IPS-11a (cell line): ENCODE results near the gene PLIN4.

Experiments
- H3K4me3 ChIP-seq: one replicate; pipeline ENCODE4 v1.5.1; 2013; ENCODE audit warnings: low read depth, low read length, control low read depth

The PLIN4 gene

GRCh38 chr19:4507150-4507452 is 11.2 kb downstream of the PLIN4 start:
- H3K4me3 ChIP-seq, result no peak overlapping the region

GRCh38 chr19:4506449-4507149 is 11.7 kb downstream of the PLIN4 start:
- no peak overlapping the region for H3K4me3 ChIP-seq

GRCh38 chr19:4505570-4506448 is 12.5 kb downstream of the PLIN4 start:
- no peak overlapping the region for H3K4me3 ChIP-seq

- no peak overlapping the region for H3K4me3 ChIP-seq
Measured at GRCh38 chr19:4504891-4505569, 13.3 kb downstream of the PLIN4 start.

- H3K4me3 ChIP-seq, result no peak overlapping the region
Measured at GRCh38 chr19:4504297-4504701, 14.0 kb downstream of the PLIN4 start.

GRCh38 chr19:4503825-4504170 is 14.5 kb downstream of the PLIN4 start:
- no peak overlapping the region for H3K4me3 ChIP-seq

GRCh38 chr19:4503132-4503824 is 15.0 kb downstream of the PLIN4 start:
- no peak overlapping the region for H3K4me3 ChIP-seq

GRCh38 chr19:4502282-4503131 is 15.8 kb downstream of the PLIN4 start:
- H3K4me3 ChIP-seq, result no peak overlapping the region

GRCh38 chr19:4501691-4502090 is 16.6 kb downstream of the PLIN4 start:
- H3K4me3 ChIP-seq, result no peak overlapping the region

GRCh38 chr19:4500841-4501591 is 17.3 kb downstream of the PLIN4 start:
- H3K4me3 ChIP-seq, result no peak overlapping the region

GRCh38 chr19:4499855-4500254 is 18.4 kb downstream of the PLIN4 start:
- H3K4me3 ChIP-seq, result no peak overlapping the region

- H3K4me3 ChIP-seq, result no peak overlapping the region
Measured at GRCh38 chr19:4499318-4499717, 19.0 kb downstream of the PLIN4 start.

- no peak overlapping the region for H3K4me3 ChIP-seq
Measured at GRCh38 chr19:4498694-4499093, 19.6 kb downstream of the PLIN4 start.

GRCh38 chr19:4497770-4498389 is 20.4 kb downstream of the PLIN4 start:
- no peak overlapping the region for H3K4me3 ChIP-seq

- no peak overlapping the region for H3K4me3 ChIP-seq
Measured at GRCh38 chr19:4496304-4496703, 22.0 kb downstream of the PLIN4 start.

GRCh38 chr19:4495471-4495870 is 22.8 kb downstream of the PLIN4 start:
- H3K4me3 ChIP-seq, result no peak overlapping the region

GRCh38 chr19:4494691-4495064 is 23.6 kb downstream of the PLIN4 start:
- no peak overlapping the region for H3K4me3 ChIP-seq

GRCh38 chr19:4493929-4494690 is 24.2 kb downstream of the PLIN4 start:
- H3K4me3 ChIP-seq, result no peak overlapping the region
